Stimulated activated CD4-positive, alpha-beta T cell treated with anti-CD3 and anti-CD28 coated beads, Interleukin-1b, Interleukin-23, amount 100 ng/mL, for 24 hours (primary cell): ENCODE results near the gene PTGDR2.
"Not testable (repeated sequence)": the region's sequence is repeated elsewhere in the genome, so short reads cannot be mapped to it uniquely, and the experiment has no call there.

Experiments used
- DNase-seq, 4 experiments: peaks; one replicate each; pipeline ENCODE4 v3.0.0-alpha.2; 2020; ENCODE audit warnings: low read depth in 4 of 4, low spot score in 1 of 4

Gene PTGDR2

DNA sequence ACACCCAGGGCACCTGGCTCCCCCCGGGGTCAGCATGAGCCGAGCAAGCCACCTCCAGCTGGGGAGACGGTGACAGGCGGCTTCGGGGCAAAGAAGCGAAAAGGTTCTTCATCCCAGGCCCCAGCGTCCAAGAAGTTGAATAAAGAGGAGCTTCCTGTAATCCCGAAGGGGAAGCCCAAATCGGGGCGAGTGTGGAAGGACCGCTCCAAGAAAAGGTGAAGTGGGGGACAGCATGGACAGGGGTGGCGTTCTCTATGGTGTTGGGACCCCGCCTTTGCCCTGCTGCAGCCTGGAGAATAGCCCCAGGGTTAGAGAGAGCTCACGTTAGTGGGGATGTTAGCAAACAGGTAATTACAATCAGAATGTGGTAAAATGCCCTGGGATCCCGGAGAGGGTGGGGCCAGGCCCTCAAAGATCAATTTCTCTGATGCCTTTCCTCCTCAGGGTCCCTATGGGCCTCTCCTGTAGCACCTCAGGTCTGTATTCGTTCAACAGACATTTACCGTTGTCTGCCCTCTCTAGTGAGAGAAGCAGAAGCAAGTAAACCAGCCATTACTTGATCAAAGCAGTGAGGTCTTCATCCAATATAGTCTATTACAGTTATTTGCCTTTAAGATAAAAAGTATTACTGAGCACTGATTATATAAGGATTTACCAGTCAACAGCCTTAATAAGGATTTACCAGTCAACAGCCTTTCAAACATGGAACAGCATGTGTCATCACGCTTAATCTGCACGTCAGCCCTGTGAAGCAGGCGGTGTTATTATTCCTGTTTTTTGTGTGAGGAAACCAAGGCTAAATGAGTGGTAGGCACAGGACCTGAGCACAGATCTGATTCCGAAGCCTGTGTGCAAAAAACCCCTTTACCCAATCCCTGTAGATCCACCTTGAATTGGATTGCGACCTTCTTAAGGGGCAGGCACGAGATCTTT lies 12.8 kb downstream of the PTGDR2 start:
- no peak for DNase-seq

DNA sequence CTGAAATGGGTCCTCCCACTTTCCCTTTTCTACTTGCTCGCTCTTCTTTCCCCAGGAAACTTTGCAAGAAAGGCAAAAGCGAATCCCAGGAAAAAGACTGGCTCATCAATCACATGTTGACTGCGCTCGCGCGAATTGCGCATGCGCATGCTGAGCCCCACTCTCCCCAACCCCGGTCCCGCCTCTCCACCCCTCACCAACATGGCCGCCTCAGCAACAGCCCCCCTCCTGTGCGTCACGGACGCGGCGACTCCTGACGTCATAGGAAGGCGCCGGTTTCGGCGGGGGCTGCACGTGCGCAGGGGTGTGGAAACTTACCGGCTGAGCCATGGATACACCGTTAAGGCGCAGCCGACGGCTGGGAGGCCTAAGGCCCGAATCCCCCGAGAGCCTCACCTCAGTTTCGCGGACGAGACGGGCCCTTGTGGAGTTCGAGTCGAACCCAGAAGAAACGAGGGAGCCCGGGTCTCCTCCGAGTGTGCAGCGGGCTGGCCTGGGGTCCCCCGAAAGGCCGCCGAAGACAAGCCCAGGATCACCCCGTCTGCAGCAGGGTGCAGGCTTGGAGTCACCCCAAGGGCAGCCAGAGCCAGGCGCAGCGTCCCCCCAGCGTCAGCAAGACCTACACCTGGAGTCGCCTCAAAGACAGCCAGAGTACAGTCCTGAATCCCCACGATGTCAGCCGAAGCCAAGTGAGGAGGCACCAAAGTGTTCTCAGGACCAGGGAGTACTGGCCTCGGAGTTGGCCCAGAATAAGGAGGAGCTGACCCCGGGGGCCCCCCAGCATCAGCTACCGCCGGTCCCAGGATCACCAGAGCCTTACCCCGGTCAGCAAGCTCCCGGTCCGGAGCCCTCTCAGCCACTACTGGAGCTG lies 13.7 kb downstream of the PTGDR2 start, which contains the start of gene CCDC86:
CCDC86 (plus strand) TSS at position 317 of the 871 bp plus-strand sequence; CDS start at position 329, 12 bp downstream.
- DNase-seq = peak; percentile 96 to 99 (median 97)

GRCh38 chr11:60840470-60841430 lies 15.0 kb downstream of the PTGDR2 start:
- DNase-seq = no peak

- no peak for DNase-seq
Measured at GRCh38 chr11:60838132-60838531, 17.6 kb downstream of the PTGDR2 start.

- no peak for DNase-seq
Measured at GRCh38 chr11:60836866-60837515, 18.8 kb downstream of the PTGDR2 start.

DNA sequence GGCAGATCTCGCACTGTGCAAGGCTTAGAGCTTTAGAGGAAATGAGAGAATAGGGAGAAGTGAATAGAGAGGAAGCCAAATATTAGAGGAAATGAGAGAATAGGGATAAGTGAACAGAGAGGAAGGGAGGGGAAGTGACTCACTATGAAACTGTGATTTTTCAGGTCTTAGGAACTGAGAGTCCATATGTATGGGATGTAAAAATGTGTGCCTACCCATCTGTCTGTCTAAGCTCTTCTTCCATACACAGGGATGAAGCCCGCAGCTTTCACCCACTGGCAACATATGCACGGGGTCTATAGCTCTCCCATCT lies 20.3 kb downstream of the PTGDR2 start:
- DNase-seq = no peak

GRCh38 chr11:60834742-60835533 lies 20.8 kb downstream of the PTGDR2 start:
- no peak for DNase-seq

DNA sequence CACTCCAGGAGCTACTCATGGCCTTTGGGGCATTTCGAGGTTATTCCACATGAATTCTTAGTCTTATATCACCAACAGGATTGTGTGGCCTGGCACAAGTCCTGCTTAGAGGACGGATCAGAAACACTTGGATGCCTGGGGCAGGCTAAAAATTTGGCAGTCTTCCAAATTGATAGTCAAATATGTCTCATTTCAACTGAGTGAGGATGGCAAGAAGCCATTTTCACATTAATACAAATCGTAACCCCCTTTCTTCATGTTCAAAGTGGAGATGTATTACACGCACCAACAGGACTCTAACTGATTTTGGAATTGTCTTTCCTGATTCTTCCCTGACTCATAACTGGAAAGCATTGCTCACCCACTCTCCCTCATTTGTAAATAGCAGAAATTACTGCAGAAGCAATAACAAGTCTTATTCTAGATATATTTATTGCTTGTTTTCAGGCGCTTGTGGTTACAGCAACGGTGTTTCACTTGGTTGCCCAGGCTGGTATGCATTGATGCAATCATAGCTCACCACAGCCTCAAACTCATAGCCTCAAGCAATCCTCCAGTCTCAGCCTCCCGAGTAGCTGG lies 24.2 kb downstream of the PTGDR2 start:
- no peak for DNase-seq

DNA sequence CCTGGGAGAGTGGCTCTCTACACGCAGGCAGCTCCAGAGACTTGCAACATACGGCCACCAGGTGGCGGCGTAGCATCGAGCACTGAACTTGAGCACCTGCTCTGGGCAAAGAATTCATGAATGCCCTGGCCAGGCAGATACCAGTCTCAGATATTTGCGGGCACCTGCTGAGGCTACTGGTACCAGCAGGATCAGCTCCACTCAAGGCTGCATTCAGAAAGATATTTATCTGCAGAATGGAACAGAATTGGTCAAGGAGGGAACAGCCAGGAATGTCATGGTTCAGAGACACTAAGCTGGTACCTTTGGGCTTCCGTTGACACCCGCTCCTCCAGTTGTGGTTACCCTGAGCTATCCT lies 24.6 kb downstream of the PTGDR2 start:
- DNase-seq = peak; percentile 60 to 66 (median 63)

DNA sequence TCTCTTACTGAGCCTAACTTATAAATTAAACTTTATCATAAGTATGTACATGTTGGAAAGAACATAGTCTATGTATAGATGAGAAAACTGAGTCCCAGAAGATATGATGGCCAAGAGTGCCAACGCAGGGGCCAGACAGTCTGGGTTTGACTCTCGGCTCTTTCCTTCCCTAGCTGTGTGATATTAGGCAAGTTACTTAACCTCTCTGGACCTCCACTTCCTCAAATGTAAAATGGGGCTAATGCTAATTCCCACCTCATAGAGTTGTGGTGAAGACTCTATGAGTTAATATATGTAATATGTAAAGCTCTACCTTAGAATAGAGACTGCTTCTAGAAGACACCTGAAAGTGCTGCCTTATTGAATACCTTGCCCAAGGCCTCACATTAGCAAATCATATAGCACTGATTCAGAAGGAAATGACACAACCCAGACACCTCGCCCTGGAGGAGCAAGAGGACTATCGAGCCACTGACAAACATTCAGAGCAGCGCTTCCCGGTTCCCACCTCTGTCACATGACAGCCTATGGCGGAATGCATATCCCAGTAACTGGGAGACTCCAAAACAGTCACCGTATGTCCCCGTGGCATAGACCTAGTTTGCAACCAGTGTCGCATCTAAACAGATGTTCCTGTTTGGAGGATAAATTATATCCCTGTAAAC lies 25.1 kb downstream of the PTGDR2 start:
- no peak for DNase-seq

- no peak for DNase-seq
Measured at GRCh38 chr11:60825790-60826189, 30.0 kb downstream of the PTGDR2 start.

DNA sequence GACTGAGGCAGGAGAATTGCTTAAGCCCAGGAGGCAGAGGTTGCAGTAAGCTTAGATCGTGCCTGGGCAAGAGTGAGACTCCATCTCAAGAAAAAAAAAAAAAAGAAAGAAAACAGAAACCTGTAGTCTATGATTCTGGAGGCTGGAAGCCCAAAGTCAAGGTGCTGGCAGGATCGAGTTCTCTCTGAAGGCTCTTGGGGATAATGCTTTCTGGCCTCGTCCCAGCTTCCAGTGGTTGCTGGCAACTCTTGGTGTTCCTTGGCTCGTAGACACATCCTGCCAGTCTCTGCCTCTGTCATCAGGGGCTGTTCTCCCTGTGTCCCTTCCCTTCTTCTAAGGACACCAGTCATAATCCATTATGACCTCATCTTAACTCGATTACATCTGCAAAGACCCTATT lies 30.6 kb downstream of the PTGDR2 start:
- DNase-seq = no peak

DNA sequence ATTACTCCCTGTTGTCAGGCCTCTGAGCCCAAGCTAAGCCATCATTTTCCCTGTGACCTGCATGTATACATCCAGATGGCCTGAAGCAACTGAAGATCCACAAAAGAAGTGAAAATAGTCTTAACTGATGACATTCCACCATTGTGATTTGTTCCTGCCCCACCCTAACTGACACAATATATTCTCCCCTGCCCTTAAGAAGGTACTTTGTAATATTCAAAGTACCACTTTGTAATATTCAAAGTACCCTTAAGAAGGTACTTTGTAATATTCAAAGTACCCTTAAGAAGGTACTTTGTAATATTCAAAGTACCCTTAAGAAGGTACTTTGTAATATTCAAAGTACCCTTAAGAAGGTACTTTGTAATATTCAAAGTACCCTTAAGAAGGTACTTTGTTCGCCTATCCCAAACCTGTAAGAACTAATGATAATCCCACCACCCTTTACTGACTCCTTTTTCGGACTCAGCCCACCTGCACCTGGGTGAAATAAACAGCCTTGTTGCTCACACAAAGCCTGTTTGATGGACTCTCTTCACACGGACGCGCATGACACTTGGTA lies 31.9 kb downstream of the PTGDR2 start:
- not testable (repeated sequence) for DNase-seq

DNA sequence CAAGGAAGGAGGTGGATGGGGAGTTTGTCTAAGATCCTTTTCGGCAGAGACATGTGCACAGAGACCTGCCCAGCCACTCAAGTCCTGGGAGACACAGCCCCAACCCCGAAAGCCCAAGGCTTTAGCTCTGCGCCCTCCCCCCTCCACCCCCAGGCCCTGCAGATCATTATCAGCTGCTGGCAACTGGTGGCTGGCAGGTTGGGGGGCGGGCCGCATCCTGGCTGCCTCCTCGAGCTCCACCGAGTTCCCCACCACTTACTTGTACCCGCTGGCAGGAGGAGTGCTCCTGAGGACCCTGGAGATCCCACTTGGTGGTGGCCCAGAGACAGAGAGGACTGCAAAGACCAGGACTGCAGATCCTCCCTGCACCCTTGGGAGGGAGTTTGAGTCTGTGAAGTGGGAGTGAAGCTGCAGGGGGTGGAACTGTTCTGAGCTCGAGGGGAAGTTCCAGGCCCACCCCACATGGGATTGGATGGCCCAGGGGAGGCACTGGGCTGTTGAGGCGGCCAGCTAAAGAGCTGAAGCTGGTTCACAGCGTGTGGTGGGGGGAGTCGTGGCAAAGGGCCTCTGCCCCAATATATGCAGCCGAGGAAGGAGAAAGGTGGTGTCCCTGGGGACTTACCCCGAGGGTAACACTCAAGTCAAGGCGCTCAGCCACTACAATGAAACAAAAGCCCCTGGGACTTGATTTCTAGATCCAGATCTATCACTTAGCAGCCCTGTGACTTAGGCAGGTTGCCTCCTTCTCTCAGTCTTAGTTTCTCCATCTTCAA lies 33.7 kb downstream of the PTGDR2 start:
- no peak for DNase-seq

- no peak for DNase-seq
Measured at GRCh38 chr11:60818057-60818456, 37.7 kb downstream of the PTGDR2 start.

DNA sequence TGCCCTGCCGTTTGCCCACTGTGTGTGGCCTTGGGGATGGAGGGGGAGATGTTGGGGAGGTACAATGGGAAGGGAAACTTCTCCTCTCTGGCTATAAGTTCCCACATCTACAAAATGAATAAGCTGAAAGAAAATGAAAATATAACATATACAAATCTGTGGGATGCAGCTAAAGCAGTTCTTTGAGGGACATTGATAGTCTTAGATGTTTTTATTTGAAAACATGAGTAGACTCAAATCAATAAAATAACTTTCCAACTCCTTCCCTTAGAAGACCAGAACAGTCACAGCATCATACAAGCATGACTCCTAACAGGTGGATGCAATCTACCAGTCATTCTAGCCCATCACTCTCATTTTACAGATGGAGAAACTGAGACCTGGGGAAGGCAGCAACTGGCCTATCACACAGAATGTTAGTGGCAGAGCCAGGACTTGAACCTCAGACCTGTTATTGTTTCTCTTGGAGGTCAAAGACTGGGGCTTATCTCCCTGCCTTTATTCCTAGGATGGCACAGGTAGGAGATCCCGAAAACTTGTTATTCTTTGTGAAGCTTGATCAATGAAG lies 39.1 kb downstream of the PTGDR2 start:
- DNase-seq = no peak

DNA sequence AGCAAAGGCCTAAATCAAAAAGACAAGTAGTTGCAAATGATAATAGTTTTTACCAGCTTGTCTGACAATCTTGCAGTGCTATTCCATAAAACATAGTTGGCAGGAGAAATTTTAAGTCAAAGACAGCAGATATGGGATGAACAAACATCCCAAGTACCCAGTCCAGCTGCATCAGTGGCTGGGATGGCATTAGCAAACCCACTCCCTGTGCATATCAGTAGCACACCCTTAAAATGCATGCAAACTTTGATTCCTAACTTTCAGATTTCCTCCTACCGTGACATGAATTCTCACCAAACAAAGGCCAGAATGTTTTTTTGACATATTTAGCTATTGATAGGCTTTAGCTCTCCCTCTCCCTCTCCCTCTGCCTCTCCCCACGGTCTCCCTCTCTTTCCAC lies 41.6 kb downstream of the PTGDR2 start:
- no peak for DNase-seq
